GM18861 (cell line): ENCODE measurements around the gene LRRC23.
"Not testable (repeated sequence)": the region's sequence is repeated elsewhere in the genome, so short reads cannot be mapped to it uniquely, and the experiment has no call there.

ENCODE experiments used
- ATAC-seq: cut with Tn5 transposase; IDR thresholded peaks from one replicate; pipeline ENCODE4 v1.9.1; 2021; ENCODE audit not compliant: unreplicated experiment

LRRC23 gene

GRCh38 chr12:6899837-6900519, 4.6 kb upstream of the LRRC23 start:
- ATAC-seq = no peak

GRCh38 chr12:6902448-6902847, 2.2 kb upstream of the LRRC23 start:
- no peak for ATAC-seq

- ATAC-seq = no peak
Observed at GRCh38 chr12:6903722-6904121, 900 bp upstream of the LRRC23 start.

GRCh38 chr12:6905414-6906040, 905 bp downstream of the LRRC23 start:
- ATAC-seq = no peak

- ATAC-seq = not testable (repeated sequence)
Observed at GRCh38 chr12:6908141-6908540, 3.5 kb downstream of the LRRC23 start.

GRCh38 chr12:6909421-6910145, 5.0 kb downstream of the LRRC23 start:
- ATAC-seq = no peak

- ATAC-seq = no peak
Observed at GRCh38 chr12:6912164-6912935, 7.7 kb downstream of the LRRC23 start.

- ATAC-seq = peak; percentile 46
Observed at GRCh38 chr12:6914246-6914946, 9.8 kb downstream of the LRRC23 start, which contains the start of gene ENO2. ENO2 (plus strand) TSS chr12:6914580; CDS start chr12:6915833, 1,253 bp downstream.

GRCh38 chr12:6914947-6915788, 10.5 kb downstream of the LRRC23 start:
- ATAC-seq = no peak

GRCh38 chr12:6915789-6916285, 11.2 kb downstream of the LRRC23 start:
- ATAC-seq = no peak

- ATAC-seq = no peak
Observed at GRCh38 chr12:6916426-6917200, 12.0 kb downstream of the LRRC23 start.

GRCh38 chr12:6917491-6918231, 13.0 kb downstream of the LRRC23 start:
- no peak for ATAC-seq

- ATAC-seq = no peak
Observed at GRCh38 chr12:6919588-6919987, 15.0 kb downstream of the LRRC23 start.

GRCh38 chr12:6921539-6921938, 16.9 kb downstream of the LRRC23 start:
- no peak for ATAC-seq

GRCh38 chr12:6921996-6922946, 17.6 kb downstream of the LRRC23 start:
- ATAC-seq = no peak

GRCh38 chr12:6923003-6923732, 18.5 kb downstream of the LRRC23 start:
- no peak for ATAC-seq
